ENCODE measurements around the gene ISM1. TPM values are rescaled to one million over a fixed set of nuclear protein-coding genes. Genes with fewer than 3 reads are reported as not detected.

ISM1 gene
- total and polyA plus RNA-seq, 7 donors, result 0.60 to 3.3 (median 1.5) TPM; not detected in 1

DNA sequence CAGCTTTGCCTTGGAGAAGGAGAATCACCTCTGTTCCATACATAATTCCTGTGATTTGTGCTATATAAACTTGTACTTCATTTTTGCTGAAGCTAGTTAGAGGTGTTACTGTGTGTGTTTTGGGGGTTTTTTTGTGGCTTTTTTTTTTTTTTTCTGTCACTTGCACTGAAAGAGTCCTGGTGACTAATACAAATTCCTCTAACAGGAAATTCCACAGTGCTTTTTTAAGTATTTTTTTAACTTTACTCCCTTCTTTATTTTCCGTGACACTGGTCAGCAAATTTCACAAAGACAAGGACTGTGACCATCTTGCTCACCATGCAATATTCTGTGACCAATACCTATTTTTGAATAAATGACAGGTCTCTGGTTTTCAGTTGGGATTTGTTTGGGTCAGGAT is 110.5 kb downstream of the ISM1 start:
- no peak for DNase-seq
- Histone ChIP-seq H3K36me3 (no peaks in the 10 kb centered on the region), H3K27ac (no peak overlapping the region), H3K4me1 (peaks cover 0 to 30% (median 24%) of the 10 kb centered on the region in 4 donors), H3K4me3 (no peak overlapping the region), H3K9me3 (no peaks in the 10 kb centered on the region), H3K27me3 (no peaks in the 10 kb centered on the region)
- WGBS, 2 donors, result 77 to 88% methylated on average over 1 of the region's 1 CpG
- intact Hi-C loops (cut with DNase I), result no loop called here
- no peak for TF ChIP-seq POLR2AphosphoS5 (IDR thresholded peaks at IDR 0.05)

DNA sequence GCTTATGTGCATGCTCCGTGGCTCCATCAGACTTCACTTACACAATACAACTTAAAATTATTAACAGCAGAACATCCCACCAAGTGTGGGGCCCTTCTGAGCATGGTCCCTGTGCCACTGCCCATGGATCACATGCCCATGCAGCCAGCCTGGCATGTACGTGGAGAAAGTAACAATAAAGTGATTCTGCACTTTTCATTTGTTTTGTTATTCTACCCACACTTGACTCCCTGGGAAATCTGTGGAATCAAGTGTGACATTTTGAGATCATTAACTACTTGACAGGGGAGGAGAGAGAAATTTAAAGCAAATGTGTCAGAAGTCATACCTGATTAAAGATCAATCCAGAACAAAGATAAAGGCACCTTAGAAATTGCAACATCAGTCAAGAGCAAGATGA is 112.0 kb downstream of the ISM1 start:
- peak overlapping the region in 2 of 4 donors; percentile 70 to 71 for H3K27ac ChIP-seq
- no peak for DNase-seq
- WGBS, 2 donors, result 52 to 79% methylated on average over 2 of the region's 2 CpGs

DNA sequence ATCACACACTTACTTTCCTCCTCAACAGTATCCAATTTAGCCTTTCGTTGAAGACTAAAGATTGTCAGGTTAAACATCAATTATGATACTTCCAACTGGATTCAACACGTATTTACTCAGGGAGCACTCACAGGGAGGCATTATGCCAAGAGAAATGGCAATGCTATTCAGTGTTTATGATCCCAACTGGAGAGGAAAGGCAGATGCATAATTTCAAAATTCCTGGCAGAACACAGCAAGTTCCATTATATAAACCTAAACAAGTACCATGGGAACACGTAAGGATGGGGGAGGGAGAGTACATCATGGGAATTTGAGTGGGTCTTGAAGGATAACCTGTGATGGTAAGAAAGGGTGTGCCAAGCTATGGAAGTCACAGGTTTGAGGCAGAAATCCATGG is 112.7 kb downstream of the ISM1 start:
- Histone ChIP-seq H3K27me3 (no peaks in the 10 kb centered on the region), H3K9me3 (no peaks in the 10 kb centered on the region), H3K4me1 (peaks cover 0 to 36% (median 27%) of the 10 kb centered on the region in 4 donors), H3K4me3 (no peak overlapping the region), H3K36me3 (no peaks in the 10 kb centered on the region), H3K27ac (peak overlapping the region in 3 of 4 donors; percentile 57 to 71 (median 70))
- peak; percentile 73 to 88 (median 86) for TF ChIP-seq POLR2AphosphoS5 (IDR thresholded peaks at IDR 0.05)
- no peak for TF ChIP-seq POLR2A (IDR thresholded peaks at IDR 0.05)
- TF ChIP-seq, protein P1, sequence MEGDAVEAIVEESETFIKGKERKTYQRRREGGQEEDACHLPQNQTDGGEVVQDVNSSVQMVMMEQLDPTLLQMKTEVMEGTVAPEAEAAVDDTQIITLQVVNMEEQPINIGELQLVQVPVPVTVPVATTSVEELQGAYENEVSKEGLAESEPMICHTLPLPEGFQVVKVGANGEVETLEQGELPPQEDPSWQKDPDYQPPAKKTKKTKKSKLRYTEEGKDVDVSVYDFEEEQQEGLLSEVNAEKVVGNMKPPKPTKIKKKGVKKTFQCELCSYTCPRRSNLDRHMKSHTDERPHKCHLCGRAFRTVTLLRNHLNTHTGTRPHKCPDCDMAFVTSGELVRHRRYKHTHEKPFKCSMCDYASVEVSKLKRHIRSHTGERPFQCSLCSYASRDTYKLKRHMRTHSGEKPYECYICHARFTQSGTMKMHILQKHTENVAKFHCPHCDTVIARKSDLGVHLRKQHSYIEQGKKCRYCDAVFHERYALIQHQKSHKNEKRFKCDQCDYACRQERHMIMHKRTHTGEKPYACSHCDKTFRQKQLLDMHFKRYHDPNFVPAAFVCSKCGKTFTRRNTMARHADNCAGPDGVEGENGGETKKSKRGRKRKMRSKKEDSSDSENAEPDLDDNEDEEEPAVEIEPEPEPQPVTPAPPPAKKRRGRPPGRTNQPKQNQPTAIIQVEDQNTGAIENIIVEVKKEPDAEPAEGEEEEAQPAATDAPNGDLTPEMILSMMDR (IDR thresholded peaks at IDR 0.05), result no peak
- peak; percentile 58 to 93 (median 88) for TF ChIP-seq EP300 (IDR thresholded peaks at IDR 0.05)
- no peak for DNase-seq
- intact Hi-C loops (cut with DNase I), result no loop called here
- WGBS, 2 donors, result 10 to 54% methylated on average over 3 of the region's 3 CpGs

More for the DNA sequence above, 112.0 kb downstream of the ISM1 start:
- TF ChIP-seq POLR2A (IDR thresholded peaks at IDR 0.05) (no peak), POLR2AphosphoS5 (IDR thresholded peaks at IDR 0.05) (no peak), EP300 (IDR thresholded peaks at IDR 0.05) (no peak)
- TF ChIP-seq, protein P1 (IDR thresholded peaks at IDR 0.05), result no peak
- H3K27me3 ChIP-seq, result no peaks in the 10 kb centered on the region
- no peaks in the 10 kb centered on the region for H3K9me3 ChIP-seq
- no peaks in the 10 kb centered on the region for H3K36me3 ChIP-seq
- no peak overlapping the region for H3K4me3 ChIP-seq
- intact Hi-C loops (cut with DNase I), result no loop called here
- peaks cover 0 to 36% (median 27%) of the 10 kb centered on the region in 4 donors for H3K4me1 ChIP-seq

DNA sequence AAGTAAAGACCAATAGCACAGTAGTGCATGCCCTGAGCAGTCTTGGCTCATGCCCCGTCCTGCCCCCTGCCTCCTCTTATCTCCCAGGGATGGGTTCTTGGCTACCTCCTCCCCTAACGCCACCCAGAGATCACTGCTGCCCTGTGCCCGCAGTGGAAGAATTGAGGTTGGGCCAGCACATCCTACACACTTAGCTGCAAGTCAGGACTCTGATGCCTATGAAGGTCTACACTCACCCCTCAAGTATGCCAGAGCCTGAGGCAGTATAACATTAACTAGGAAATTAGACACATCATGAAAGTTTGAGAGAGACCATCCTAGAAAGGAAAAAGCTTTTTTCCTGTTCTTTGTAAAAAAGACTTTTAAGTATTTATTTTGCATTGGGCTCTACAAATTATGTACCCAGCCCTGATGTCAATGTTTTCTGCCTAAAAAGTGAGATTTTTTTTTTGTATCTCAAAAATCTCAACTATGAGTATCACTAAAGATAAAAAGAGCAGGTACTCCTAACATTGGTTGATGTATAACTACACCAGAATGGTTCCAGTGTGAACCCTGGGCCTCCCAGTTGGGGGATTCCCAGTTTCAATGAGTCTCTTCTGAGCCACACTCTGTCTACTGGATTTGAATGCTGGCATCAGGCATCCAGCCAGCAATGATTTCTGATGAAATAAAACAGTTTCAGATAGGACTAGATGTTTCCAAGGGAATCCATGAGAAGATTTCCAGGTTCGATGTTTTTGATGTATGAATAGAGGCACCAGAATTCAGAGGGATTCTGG is 115.4 kb downstream of the ISM1 start:
- Histone ChIP-seq H3K4me3 (no peak overlapping the region), H3K36me3 (no peaks in the 10 kb centered on the region), H3K27me3 (no peaks in the 10 kb centered on the region), H3K4me1 (peaks cover 0 to 53% (median 41%) of the 10 kb centered on the region in 4 donors), H3K27ac (peak overlapping the region in 2 of 4 donors; percentile 8 to 71), H3K9me3 (no peaks in the 10 kb centered on the region)
- TF ChIP-seq EP300 (IDR thresholded peaks at IDR 0.05), result no peak
- no peak for TF ChIP-seq POLR2A (IDR thresholded peaks at IDR 0.05)
- TF ChIP-seq, protein P1 (IDR thresholded peaks at IDR 0.05), result no peak
- TF ChIP-seq POLR2AphosphoS5 (IDR thresholded peaks at IDR 0.05), result no peak
- intact Hi-C loops (cut with DNase I), result loop anchor here (5.0 kb wide), 1 partner anchor 76 kb away; no protein-coding TSS in a partner anchor
- no peak for DNase-seq
- WGBS, 2 donors, result 85% methylated on average over 4 of the region's 4 CpGs

DNA sequence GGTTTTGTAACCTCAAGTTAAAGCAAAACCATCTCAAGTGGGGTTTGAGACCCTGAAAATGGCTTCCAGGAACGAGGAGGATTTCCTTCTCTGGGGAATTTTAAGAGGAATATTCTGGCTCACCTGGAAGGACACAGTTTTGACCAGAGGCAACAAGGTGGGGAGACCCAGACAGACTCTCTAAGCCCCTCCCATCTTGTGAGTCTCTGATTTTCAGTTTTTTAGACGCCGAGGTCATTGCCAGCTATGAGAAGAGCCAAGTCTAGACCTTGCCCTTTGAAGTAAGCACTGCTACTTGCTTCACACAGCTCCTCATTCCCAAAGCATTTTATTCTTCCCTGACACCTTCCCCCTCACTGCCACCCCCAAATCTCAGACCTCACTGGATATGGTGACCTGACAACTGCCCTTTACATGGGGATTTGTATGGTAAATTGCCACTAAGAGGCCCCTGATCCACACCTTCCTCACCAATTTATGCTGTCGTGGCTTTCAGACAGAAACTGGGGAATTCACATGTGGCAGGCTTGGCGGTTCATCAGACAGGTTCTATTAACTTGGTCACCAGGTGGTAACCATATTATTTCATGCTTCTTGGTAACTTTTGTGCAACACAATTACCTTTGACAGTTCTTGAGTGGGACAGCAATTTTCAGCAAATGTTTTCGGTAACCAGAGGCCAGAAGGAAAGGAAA is 116.2 kb downstream of the ISM1 start:
- H3K36me3 ChIP-seq, result no peaks in the 10 kb centered on the region
- no peak overlapping the region for H3K4me3 ChIP-seq
- DNase-seq, result no peak
- peak overlapping the region in 1 of 4 donors; percentile 71 for H3K27ac ChIP-seq
- TF ChIP-seq POLR2A (IDR thresholded peaks at IDR 0.05), result no peak
- TF ChIP-seq, protein P1 (IDR thresholded peaks at IDR 0.05), result no peak
- WGBS, 2 donors, result 80 to 92% methylated on average over 6 of the region's 6 CpGs
- H3K4me1 ChIP-seq, result peaks cover 0 to 53% (median 41%) of the 10 kb centered on the region in 4 donors
- H3K27me3 ChIP-seq, result no peaks in the 10 kb centered on the region
- intact Hi-C loops (cut with DNase I), result loop anchor here (5.0 kb wide), 1 partner anchor 75 kb away; no protein-coding TSS in a partner anchor
- H3K9me3 ChIP-seq, result no peaks in the 10 kb centered on the region
